ENCODE results near the gene RBP4. TPM values are rescaled to one million over a fixed set of nuclear protein-coding genes. Genes with fewer than 3 reads are reported as not detected.

Gene RBP4
- polyA plus RNA-seq, 2 of the 4 experiments (the other 2 are of a cell fraction): 6.0 to 8.2 TPM

DNA sequence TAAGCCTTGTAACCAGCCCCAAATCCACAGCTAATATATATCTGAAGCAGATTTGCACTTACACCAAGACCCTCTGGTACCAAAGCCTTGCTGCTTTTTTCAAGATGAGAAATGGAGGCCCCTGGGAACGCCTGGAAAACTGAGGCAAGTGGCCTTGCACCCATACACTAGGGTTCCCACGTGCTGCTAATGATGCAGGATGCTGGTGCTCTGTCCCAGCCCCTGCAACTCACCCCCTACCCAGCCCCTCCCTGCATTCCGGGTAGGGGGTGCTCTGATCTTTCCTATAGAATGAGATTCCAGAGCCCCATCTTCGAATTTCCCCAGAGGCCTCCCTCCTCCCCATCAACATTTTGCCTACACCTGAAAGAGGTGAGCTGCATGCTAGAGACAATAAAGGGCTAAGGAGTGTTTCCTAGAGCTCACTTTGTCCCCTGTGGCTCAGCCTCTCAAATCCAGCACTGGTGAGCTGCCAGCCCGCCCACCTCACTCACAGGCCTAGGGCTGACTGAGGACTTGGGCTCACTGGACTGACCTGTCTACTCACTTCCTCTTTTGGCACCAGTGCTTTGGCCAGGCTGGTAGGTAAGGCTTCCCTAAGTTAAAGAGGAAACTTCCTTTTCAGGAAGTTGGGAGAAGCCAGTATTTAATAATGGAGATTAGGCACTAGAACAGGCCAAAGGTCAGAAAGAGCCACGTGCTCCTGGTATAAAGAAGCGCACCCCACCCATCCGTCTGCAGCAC lies 9.8 kb downstream of the RBP4 start (continued):
- TF ChIP-seq, protein P1, sequence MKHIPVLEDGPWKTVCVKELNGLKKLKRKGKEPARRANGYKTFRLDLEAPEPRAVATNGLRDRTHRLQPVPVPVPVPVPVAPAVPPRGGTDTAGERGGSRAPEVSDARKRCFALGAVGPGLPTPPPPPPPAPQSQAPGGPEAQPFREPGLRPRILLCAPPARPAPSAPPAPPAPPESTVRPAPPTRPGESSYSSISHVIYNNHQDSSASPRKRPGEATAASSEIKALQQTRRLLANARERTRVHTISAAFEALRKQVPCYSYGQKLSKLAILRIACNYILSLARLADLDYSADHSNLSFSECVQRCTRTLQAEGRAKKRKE (CRISPR knock-in tag; IDR thresholded peaks at IDR 0.05; ENCODE audit: low read depth): no peak

- Histone ChIP-seq H3K4me3 (no peak overlapping the region), H3K4me1 (0 out of 3 replicates have a peak, but pooled peaks cover 4% of the 10 kb centered on the region), H3K4me2 (no peak overlapping the region), H3K27ac (no peak overlapping the region), H3K9me3 (no peaks in the 10 kb centered on the region)
- FAIRE-seq (no peak), DNase-seq (ENCODE audit: low read depth in 1 of 2, low spot score in 1 of 2) (no peak), ATAC-seq (no peak)
- POLR2A ChIA-PET: no interaction called here
- WGBS (ENCODE audit: missing lambda C conversion rate): 88% methylated on average over 7 of the region's 7 CpGs
- CTCF ChIA-PET: interaction anchor here (1.0 to 1.9 kb wide), 3 partner anchors 25 to 510 kb away, joined by 3 to 6 read pairs (median 3); no protein-coding TSS in a partner anchor
- TF ChIP-seq RFX5 (IDR thresholded peaks at IDR 0.05): no peak
- TF ChIP-seq ELK1 (IDR thresholded peaks at IDR 0.05; ENCODE audit: low read depth, low read length): no peak
- no peak for TF ChIP-seq HEYL (CRISPR knock-in tag; IDR thresholded peaks at IDR 0.05)
- TF ChIP-seq RNF2 (IDR thresholded peaks at IDR 0.05; ENCODE audit: borderline replicate concordance, low read depth): no peak
- TF ChIP-seq, protein P2, sequence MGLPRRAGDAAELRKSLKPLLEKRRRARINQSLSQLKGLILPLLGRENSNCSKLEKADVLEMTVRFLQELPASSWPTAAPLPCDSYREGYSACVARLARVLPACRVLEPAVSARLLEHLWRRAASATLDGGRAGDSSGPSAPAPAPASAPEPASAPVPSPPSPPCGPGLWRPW (IDR thresholded peaks at IDR 0.05): no peak
- TF ChIP-seq MAX (IDR thresholded peaks at IDR 0.05): no peak
- TF ChIP-seq EHMT2 (IDR thresholded peaks at IDR 0.05; ENCODE audit: low read depth): no peak
- no peak for TF ChIP-seq EP300 (IDR thresholded peaks at IDR 0.05)
- TF ChIP-seq CBX2 (IDR thresholded peaks at IDR 0.05; ENCODE audit: borderline replicate concordance, low read depth): no peak
- TF ChIP-seq MAFK (IDR thresholded peaks at IDR 0.05; ENCODE audit: partially characterized antibody): no peak
- TF ChIP-seq FOSL2 (IDR thresholded peaks at IDR 0.05): no peak
- TF ChIP-seq FOSL2 (CRISPR knock-in tag; IDR thresholded peaks at IDR 0.05): no peak
- no peak for TF ChIP-seq HMGXB4 (CRISPR knock-in tag; IDR thresholded peaks at IDR 0.05; ENCODE audit: borderline replicate concordance)
- TF ChIP-seq SMC3 (IDR thresholded peaks at IDR 0.05): no peak
- TF ChIP-seq ZNF302 (CRISPR knock-in tag; IDR thresholded peaks at IDR 0.05): no peak
- no peak for TF ChIP-seq POLR2AphosphoS2 (conservative IDR thresholded peaks at IDR 0.05; ENCODE audit: low read length)
These were observed 10.4 kb downstream of the RBP4 start for GRCh38 chr10:93590638-93591037.

DNA sequence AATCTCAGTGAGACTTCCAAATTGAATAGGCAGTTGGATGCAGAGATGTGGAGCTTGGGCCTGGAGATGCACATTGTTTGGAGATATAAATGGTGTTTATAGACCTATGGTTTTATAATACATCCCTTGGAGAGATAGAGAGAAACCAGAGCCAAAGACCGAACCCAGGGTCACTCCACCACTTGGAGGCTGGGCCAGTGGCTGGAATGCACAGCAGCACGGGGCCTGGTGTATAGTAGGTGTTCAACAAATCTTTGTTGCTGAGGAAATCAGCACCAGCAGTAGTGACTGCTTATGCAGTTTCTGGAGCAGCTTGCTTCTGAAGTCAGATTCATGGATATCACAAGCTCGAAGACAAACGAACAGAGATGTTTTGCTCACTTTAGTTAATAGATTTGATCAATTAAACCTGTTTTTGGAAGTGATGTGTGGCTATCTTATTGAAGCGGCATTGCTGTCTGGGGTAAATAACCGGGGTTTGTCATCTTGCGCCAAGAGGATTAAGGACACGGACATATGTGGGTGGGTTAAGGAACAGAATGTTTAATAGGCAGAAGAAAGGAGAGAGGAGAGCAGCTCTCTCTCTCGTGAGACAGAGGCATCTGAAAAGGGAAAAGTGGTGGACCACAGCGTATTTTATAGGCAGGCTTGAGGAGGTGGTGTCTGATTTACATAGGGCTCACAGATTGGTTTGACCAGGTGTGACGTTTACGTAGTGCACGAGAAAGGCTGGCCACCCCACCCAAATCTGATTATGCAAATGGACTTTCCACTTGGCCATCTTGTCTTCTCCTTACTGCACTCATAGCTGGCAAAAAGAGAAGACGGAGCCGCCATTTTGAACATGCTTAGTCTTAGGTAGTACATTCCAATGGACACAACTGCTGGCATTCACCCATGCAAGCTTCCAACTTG lies 11.1 kb downstream of the RBP4 start:
- H3K4me3 ChIP-seq: no peak overlapping the region
- no peak for TF ChIP-seq GATA3 (IDR thresholded peaks at IDR 0.05; ENCODE audit: borderline replicate concordance)
- no peak for TF ChIP-seq SMC3 (IDR thresholded peaks at IDR 0.05)
- no peak for TF ChIP-seq HOXB13 (CRISPR knock-in tag; IDR thresholded peaks at IDR 0.05; ENCODE audit: low read depth)
- no peak for TF ChIP-seq HDAC2 (IDR thresholded peaks at IDR 0.05)
- no peak for TF ChIP-seq RARB (CRISPR knock-in tag; IDR thresholded peaks at IDR 0.05)
- no peak overlapping the region for H3K27ac ChIP-seq
- ChIA-PET CTCF (interaction anchor here (1.0 to 1.3 kb wide), 2 partner anchors 24 to 509 kb away, joined by 3 read pairs; no protein-coding TSS in a partner anchor), POLR2A (no interaction called here)
- 73% methylated on average over 15 of the region's 15 CpGs for WGBS (ENCODE audit: missing lambda C conversion rate)
- FAIRE-seq (no peak), ATAC-seq (no peak), DNase-seq (ENCODE audit: low read depth in 1 of 2, low spot score in 1 of 2) (no peak)
- no peaks in the 10 kb centered on the region for H3K9me3 ChIP-seq
- H3K4me1 ChIP-seq: 0 out of 3 replicates have a peak, but pooled peaks cover 4% of the 10 kb centered on the region
- H3K4me2 ChIP-seq: no peak overlapping the region

Data from A549 (cell line).